Smooth muscle cell (in vitro differentiated cells): ENCODE measurements around the gene AHDC1. TPM values are rescaled to one million over a fixed set of nuclear protein-coding genes. Genes with fewer than 3 reads are reported as not detected.

ENCODE experiments used
- DNase-seq: peaks from one replicate; lab custom pipeline; 2025; ENCODE audit not compliant: unreplicated experiment; lab: John Stamatoyannopoulos, UW
- H2AFZ ChIP-seq: fragments of 200-600 bp; sonication (generic); 2 replicates; pipeline ENCODE4 v1.6.0; 2016; ENCODE audit warnings: antibody characterized with exemption, low read depth, mild to moderate bottlenecking
- H3F3A ChIP-seq: fragments of 200-600 bp; sonication (generic); 2 replicates; pipeline ENCODE4 v1.6.0; 2017; ENCODE audit warnings: antibody characterized with exemption, low read depth
- H3K27ac ChIP-seq: fragments of 200-600 bp; sonication (generic); 2 replicates; pipeline ENCODE4 v1.5.1; 2016; ENCODE audit warnings: low read depth, mild to moderate bottlenecking
- H3K27me3 ChIP-seq: fragments of 200-600 bp; sonication (generic); 2 replicates; pipeline ENCODE4 v1.6.1; 2016; ENCODE audit warnings: low read depth, mild to moderate bottlenecking
- H3K36me3 ChIP-seq: fragments of 200-600 bp; sonication (generic); 2 replicates; pipeline ENCODE4 v1.5.1; 2016; ENCODE audit warnings: low read depth
- H3K4me1 ChIP-seq: fragments of 200-600 bp; sonication (generic); 2 replicates; pipeline ENCODE4 v1.5.1; 2016; ENCODE audit warnings: low read depth
- H3K4me2 ChIP-seq: fragments of 200-600 bp; sonication (generic); 2 replicates; pipeline ENCODE4 v1.6.0; 2016; ENCODE audit warnings: mild to moderate bottlenecking
- H3K4me3 ChIP-seq: fragments of 200-600 bp; sonication (generic); 2 replicates; pipeline ENCODE4 v1.5.1; 2016; ENCODE audit warnings: mild to moderate bottlenecking
- H3K79me2 ChIP-seq: fragments of 200-600 bp; sonication (generic); 2 replicates; pipeline ENCODE4 v1.6.0; 2016; ENCODE audit warnings: low read depth, mild to moderate bottlenecking
- H3K9ac ChIP-seq: fragments of 200-600 bp; sonication (generic); 2 replicates; pipeline ENCODE4 v1.6.0; 2016; ENCODE audit warnings: low read depth
- H3K9me3 ChIP-seq: fragments of 200-600 bp; sonication (generic); replicated peaks from 2 replicates; pipeline ENCODE4 v1.5.1; 2016; ENCODE audit warnings: low read depth
- H4K20me1 ChIP-seq: fragments of 200-600 bp; sonication (generic); 2 replicates; pipeline ENCODE4 v1.6.0; 2016; ENCODE audit warnings: low read depth
- CTCF ChIP-seq: fragments of 200-600 bp; sonication (generic); IDR thresholded peaks from 2 replicates; pipeline ENCODE4 v1.5.1; 2017; ENCODE audit warnings: borderline replicate concordance, mild to moderate bottlenecking, antibody characterized with exemption; ENCODE audit not compliant: insufficient read depth, poor library complexity, severe bottlenecking
- WGBS: methylation state at CpG from one replicate; pipeline ENCODE4 v1.1.7; 2016; ENCODE audit warnings: low lambda C conversion rate; 5-methylcytosine and 5-hydroxymethylcytosine counted together
- polyA plus RNA-seq: library from polyadenylated mRNA; unstranded; fragments of >200 nt; fragmentation: Nextera tagmentation; extraction: Ambion mirVana; gene quantifications from 2 replicates; pipeline ENCODE4 v1.2.1, GENCODE V29; 2016
- total RNA-seq: library from RNA; depleted of rRNA; stranded (reverse); fragments of >200 nt; gene quantifications from 2 replicates; pipeline ENCODE4 v1.2.3, GENCODE V29; 2014

Gene AHDC1
- total and polyA plus RNA-seq, 2 experiments from 2014 or later: 12.2 TPM

GRCh38 chr1:27612718-27613117, 8.8 kb upstream of the AHDC1 start:
- H3K4me2 ChIP-seq: no peak overlapping the region
- no peak for TF ChIP-seq CTCF
- H3K27ac ChIP-seq: no peak overlapping the region
- no peak for DNase-seq
- no peaks in the 10 kb centered on the region for H4K20me1 ChIP-seq
- H3K9me3 ChIP-seq: no peaks in the 10 kb centered on the region
- no peak overlapping the region for H2AFZ ChIP-seq
- H3K4me1 ChIP-seq: peaks cover 9% of the 10 kb centered on the region
- no peak overlapping the region for H3K9ac ChIP-seq
- H3K79me2 ChIP-seq: no peaks in the 10 kb centered on the region
- no peak overlapping the region for H3K4me3 ChIP-seq
- H3K27me3 ChIP-seq: no peaks in the 10 kb centered on the region
- H3K36me3 ChIP-seq: no peaks in the 10 kb centered on the region
- WGBS: 91% methylated on average over 12 of the region's 12 CpGs
- peaks cover under 1% of the 10 kb centered on the region for H3F3A ChIP-seq

GRCh38 chr1:27611450-27611849, 7.5 kb upstream of the AHDC1 start:
- H3K9ac ChIP-seq: no peak overlapping the region
- no peak overlapping the region for H3K27ac ChIP-seq
- H3K27me3 ChIP-seq: no peaks in the 10 kb centered on the region
- H3K4me1 ChIP-seq: peaks cover 21% of the 10 kb centered on the region
- peaks cover 10% of the 10 kb centered on the region for H3F3A ChIP-seq
- no peak overlapping the region for H3K4me3 ChIP-seq
- no peak overlapping the region for H3K4me2 ChIP-seq
- TF ChIP-seq CTCF: no peak
- no peaks in the 10 kb centered on the region for H3K36me3 ChIP-seq
- no peaks in the 10 kb centered on the region for H4K20me1 ChIP-seq
- H2AFZ ChIP-seq: no peak overlapping the region
- no peaks in the 10 kb centered on the region for H3K9me3 ChIP-seq
- no peak for DNase-seq
- WGBS: 72% methylated on average over 4 of the region's 4 CpGs
- H3K79me2 ChIP-seq: no peaks in the 10 kb centered on the region

DNA sequence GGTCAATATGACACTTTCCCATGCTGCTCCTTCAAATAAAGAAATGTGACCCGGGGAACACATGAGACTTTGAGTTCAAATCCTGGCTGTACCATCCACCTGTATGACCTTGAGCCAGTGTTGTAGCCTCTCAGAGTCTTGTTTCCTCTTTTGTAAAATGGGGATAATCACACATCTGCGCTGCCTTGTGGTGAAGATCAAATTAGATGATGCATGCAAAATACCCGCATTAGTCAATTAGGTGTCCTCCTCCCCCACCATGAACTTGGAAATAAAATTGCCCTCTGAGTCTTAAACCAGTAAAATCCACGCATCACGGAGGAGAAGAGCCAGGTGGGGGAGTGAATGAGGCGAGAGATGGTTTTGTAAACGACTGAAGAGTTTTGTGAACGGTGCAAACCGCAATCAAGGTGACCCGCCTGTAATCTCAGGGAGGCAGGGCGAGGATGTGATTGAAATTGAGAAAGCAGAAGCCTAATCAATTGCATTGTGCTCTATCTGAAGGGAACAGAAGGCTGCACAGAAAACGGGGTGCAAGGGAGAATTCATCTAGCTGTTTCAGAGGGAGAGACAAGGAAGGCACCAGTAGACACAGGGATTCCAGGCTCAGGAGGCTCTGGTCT, 5.8 kb upstream of the AHDC1 start:
- no peak for TF ChIP-seq CTCF
- Histone ChIP-seq H3K4me1 (peaks cover 38% of the 10 kb centered on the region), H3K79me2 (no peaks in the 10 kb centered on the region), H3K36me3 (no peaks in the 10 kb centered on the region), H3F3A (peaks cover 23% of the 10 kb centered on the region), H3K4me3 (no peak overlapping the region), H3K9me3 (no peaks in the 10 kb centered on the region), H3K9ac (no peak overlapping the region), H3K27me3 (no peaks in the 10 kb centered on the region), H3K4me2 (no peak overlapping the region), H4K20me1 (no peaks in the 10 kb centered on the region), H2AFZ (no peak overlapping the region), H3K27ac (no peak overlapping the region)
- no peak for DNase-seq
- WGBS: 83% methylated on average over 12 of the region's 12 CpGs

DNA sequence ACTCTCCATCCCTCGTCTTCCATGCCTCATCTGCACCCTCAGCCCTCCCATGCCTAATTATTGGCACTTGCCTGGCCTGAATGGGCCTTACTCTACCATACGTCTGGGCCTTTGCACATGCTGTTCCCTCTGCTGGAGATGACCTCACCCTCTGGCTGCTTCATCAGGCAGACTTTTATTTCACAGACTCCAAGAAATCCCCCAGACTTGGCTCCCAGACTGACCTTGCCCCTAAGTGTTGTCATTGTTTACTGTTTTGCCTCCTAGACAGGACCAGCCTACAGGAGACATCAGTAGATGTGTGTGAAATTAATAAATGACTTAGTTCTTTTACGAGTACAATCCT, 5.2 kb upstream of the AHDC1 start:
- no peak overlapping the region for H3K9ac ChIP-seq
- H2AFZ ChIP-seq: no peak overlapping the region
- H3K36me3 ChIP-seq: no peaks in the 10 kb centered on the region
- H3K27ac ChIP-seq: no peak overlapping the region
- H3K9me3 ChIP-seq: no peaks in the 10 kb centered on the region
- H4K20me1 ChIP-seq: no peaks in the 10 kb centered on the region
- no peak for DNase-seq
- no peak overlapping the region for H3K4me3 ChIP-seq
- H3F3A ChIP-seq: peaks cover 23% of the 10 kb centered on the region
- H3K27me3 ChIP-seq: no peaks in the 10 kb centered on the region
- H3K4me1 ChIP-seq: peaks cover 42% of the 10 kb centered on the region
- WGBS: 82% methylated on average over 3 of the region's 3 CpGs
- TF ChIP-seq CTCF: no peak
- no peak overlapping the region for H3K4me2 ChIP-seq
- H3K79me2 ChIP-seq: no peaks in the 10 kb centered on the region
